ENCODE results near the gene MARCHF11.

Gene MARCHF11

GRCh38 chr5:16131878-16132277 is 47.7 kb downstream of the MARCHF11 start:
- no peak for DNase-seq

GRCh38 chr5:16128944-16129343 is 50.6 kb downstream of the MARCHF11 start:
- DNase-seq = no peak

- no peak for DNase-seq
These were observed 51.6 kb downstream of the MARCHF11 start for GRCh38 chr5:16127865-16128544.

GRCh38 chr5:16120579-16120978 is 59.0 kb downstream of the MARCHF11 start:
- no peak for DNase-seq

- DNase-seq = no peak
These were observed 59.8 kb downstream of the MARCHF11 start for GRCh38 chr5:16119790-16120189.

GRCh38 chr5:16115140-16115539 is 64.5 kb downstream of the MARCHF11 start:
- DNase-seq = no peak

- DNase-seq = no peak
These were observed 71.2 kb downstream of the MARCHF11 start for GRCh38 chr5:16108418-16108817.

GRCh38 chr5:16104961-16105360 is 74.6 kb downstream of the MARCHF11 start:
- no peak for DNase-seq

GRCh38 chr5:16095612-16096011 is 84.0 kb downstream of the MARCHF11 start:
- no peak for DNase-seq

- DNase-seq = no peak
These were observed 89.3 kb downstream of the MARCHF11 start for GRCh38 chr5:16090270-16090669.

- no peak for DNase-seq
These were observed 96.6 kb downstream of the MARCHF11 start for GRCh38 chr5:16082982-16083381.

GRCh38 chr5:16082053-16082452 is 97.5 kb downstream of the MARCHF11 start:
- DNase-seq = no peak

GRCh38 chr5:16081376-16081955 is 98.1 kb downstream of the MARCHF11 start:
- DNase-seq = no peak

GRCh38 chr5:16076657-16077056 is 102.9 kb downstream of the MARCHF11 start:
- no peak for DNase-seq

GRCh38 chr5:16074358-16074757 is 105.2 kb downstream of the MARCHF11 start:
- no peak for DNase-seq

- no peak for DNase-seq
These were observed 107.0 kb downstream of the MARCHF11 start for GRCh38 chr5:16072616-16073015.

- DNase-seq = no peak
These were observed 112.2 kb downstream of the MARCHF11 start for GRCh38 chr5:16067415-16067814.

- no peak for DNase-seq
These were observed 112.8 kb downstream of the MARCHF11 start for GRCh38 chr5:16066810-16067209.

- no peak for DNase-seq
These were observed 113.3 kb downstream of the MARCHF11 start for GRCh38 chr5:16066320-16066719.

GRCh38 chr5:16065831-16066230 is 113.8 kb downstream of the MARCHF11 start:
- no peak for DNase-seq

- no peak for DNase-seq
These were observed 115.3 kb downstream of the MARCHF11 start for GRCh38 chr5:16064135-16064893.

- DNase-seq = no peak
These were observed 118.4 kb downstream of the MARCHF11 start for GRCh38 chr5:16061163-16061562.

GRCh38 chr5:16057277-16057676 is 122.3 kb downstream of the MARCHF11 start:
- DNase-seq = no peak

- DNase-seq = no peak
These were observed 128.3 kb downstream of the MARCHF11 start for GRCh38 chr5:16051246-16051755.

Measured in DMS79 treated with DMSO at 0.1 percent for 48 hours (cell line).